K562 (cell line): ENCODE measurements around the gene FOCAD. TPM values are rescaled to one million over a fixed set of nuclear protein-coding genes. Genes with fewer than 3 reads are reported as not detected.

Experiments
- ATAC-seq: fragments of 200-7000 bp; cut with Tn5 transposase; 3 replicates; pipeline ENCODE4 v1.9.1; 2020; ENCODE audit warnings: moderate library complexity
- BruUV-seq: library from RNA; stranded (reverse); fragments of 400-500 nt; replicated peaks from 2 replicates; lab custom pipeline; 2021; lab: Mats Ljungman, UMichigan
- CTCF ChIA-PET: fragments of 300-600 bp; formaldehyde crosslinking; extraction: SDS; loops from one replicate; lab custom pipeline; 2021; ENCODE audit warnings: low intra/inter-chr PET ratio; lab: Yijun Ruan, JAX
- POLR2A ChIA-PET: fragments of 300-600, 350-650 bp; sonication (Branson Sonifier 250); formaldehyde crosslinking; extraction: SDS; loops from one replicate; lab custom pipeline; 2021; ENCODE audit warnings: antibody characterized with exemption, inconsistent platforms; lab: Yijun Ruan, JAX
- DNase-seq, 4 experiments: peaks; one replicate each; pipeline versions ENCODE4 v3.0.0 to v3.0.0-alpha.2; 2011 to 2018; ENCODE audit warnings: low spot score in 3 of 4, mixed read lengths in 3 of 4; ENCODE audit errors: extremely low read depth in 1 of 4
- FAIRE-seq: peaks from 2 replicates; lab custom pipeline; 2011; peaks lifted over from hg19 to GRCh38; lab: Jason Lieb, UNC
- H2AFZ ChIP-seq: 2 replicates; pipeline ENCODE4 v1.6.0; 2011; ENCODE audit warnings: low read depth, low read length, control low read depth, inconsistent platforms
- H3K27ac ChIP-seq: fragments of 200-600 bp; 3 replicates; pipeline ENCODE4 v1.8.0; 2011; ENCODE audit warnings: low read depth, mild to moderate bottlenecking, control low read depth, inconsistent platforms, low read length, moderate library complexity, mixed read lengths; ENCODE audit errors: extremely low read depth
- H3K27me3 ChIP-seq, 2 experiments: fragments of 300-600 bp in 1 of 2; 2 replicates in 1 of 2; 3 replicates in 1 of 2; pipeline versions ENCODE4 v1.6.0 to v1.8.0; 2011; ENCODE audit warnings: inconsistent platforms in 2 of 2, low read length in 2 of 2, mild to moderate bottlenecking in 1 of 2, mixed read lengths in 1 of 2, moderate library complexity in 1 of 2; ENCODE audit not compliant: control insufficient read depth in 2 of 2, insufficient read depth in 2 of 2
- H3K36me3 ChIP-seq: fragments of 300-600 bp; 3 replicates; pipeline ENCODE4 v1.8.0; 2011; ENCODE audit warnings: mild to moderate bottlenecking, low read length, inconsistent platforms; ENCODE audit not compliant: control insufficient read depth, insufficient read depth
- H3K4me1 ChIP-seq, 2 experiments: fragments of 200-600 bp in 1 of 2; replicated peaks in 1 of 2; 2 replicates in 1 of 2; 3 replicates in 1 of 2; pipeline versions ENCODE4 v1.5.1 to v1.8.0; 2011; ENCODE audit warnings: inconsistent platforms in 2 of 2, low read length in 2 of 2, mild to moderate bottlenecking in 1 of 2, mixed read lengths in 1 of 2, moderate library complexity in 1 of 2; ENCODE audit not compliant: control insufficient read depth in 2 of 2, insufficient read depth in 2 of 2
- H3K4me2 ChIP-seq: 2 replicates; pipeline ENCODE4 v1.6.1; 2011; ENCODE audit warnings: low read length, control low read depth, inconsistent platforms, mixed read lengths; ENCODE audit not compliant: insufficient read depth
- H3K4me3 ChIP-seq: fragments of 200-600 bp; sonication (generic), shearing (Covaris generic); 2 replicates; pipeline ENCODE4 v1.5.1; 2016; ENCODE audit warnings: control low read depth, inconsistent platforms
- H3K79me2 ChIP-seq: fragments of 200-600 bp; 3 replicates; pipeline ENCODE4 v1.8.0; 2011; ENCODE audit warnings: low read length, inconsistent platforms; ENCODE audit not compliant: control insufficient read depth, insufficient read depth
- H3K9ac ChIP-seq, 2 experiments: 2 replicates each; pipeline versions ENCODE4 v1.6.0 to v1.6.1; 2011; ENCODE audit warnings: low read depth in 2 of 2, low read length in 2 of 2, control low read depth in 1 of 2, inconsistent platforms in 1 of 2, mild to moderate bottlenecking in 1 of 2, mixed read lengths in 1 of 2; ENCODE audit not compliant: insufficient read depth in 1 of 2
- H3K9me1 ChIP-seq: one replicate; pipeline ENCODE4 v1.6.0; 2011; ENCODE audit warnings: inconsistent platforms, mild to moderate bottlenecking, low read length, moderate library complexity; ENCODE audit not compliant: control insufficient read depth, insufficient read depth
- H3K9me3 ChIP-seq: replicated peaks from 2 replicates; pipeline ENCODE4 v1.5.1; 2011; ENCODE audit warnings: low read depth, low read length, inconsistent platforms; ENCODE audit not compliant: control insufficient read depth, insufficient read depth
- H4K20me1 ChIP-seq: replicated peaks from 2 replicates; pipeline ENCODE4 v1.6.1; 2011; ENCODE audit warnings: low read length, inconsistent platforms, mixed read lengths; ENCODE audit not compliant: control insufficient read depth, insufficient read depth
- ASH1L ChIP-seq: fragments of 450-650 bp; IDR thresholded peaks from 2 replicates; pipeline ENCODE4 v1.6.1; 2018; ENCODE audit warnings: borderline replicate concordance, mild to moderate bottlenecking, low read depth; ENCODE audit not compliant: partially characterized antibody
- FUS ChIP-seq: fragments of 200-400 bp; formaldehyde crosslinking; optimal IDR thresholded peaks from 2 replicates; pipeline ENCODE3; 2017; ENCODE audit warnings: low read depth, low read length
- GABPB1 ChIP-seq: sonication (generic); formaldehyde crosslinking; IDR thresholded peaks from 2 replicates; pipeline ENCODE4 v1.8.0; 2022; ENCODE audit warnings: mild to moderate bottlenecking, missing genetic modification reagents
- MAFG ChIP-seq: fragments of 450-650 bp; conservative IDR thresholded peaks from 2 replicates; pipeline ENCODE4 v1.6.1; 2016; ENCODE audit warnings: missing genetic modification characterization, missing compliant biosample characterization
- MTA2 ChIP-seq: fragments of 450-650 bp; IDR thresholded peaks from 2 replicates; pipeline ENCODE4 v1.6.1; 2016; ENCODE audit warnings: low read depth
- NFIX ChIP-seq: fragments of 250-450 bp; sonication (Bioruptor Pico); IDR thresholded peaks from 2 replicates; pipeline ENCODE4 v1.4.0; 2020; ENCODE audit warnings: low read depth, mild to moderate bottlenecking, moderate library complexity
- PCBP2 ChIP-seq: fragments of 200-400 bp; formaldehyde crosslinking; IDR thresholded peaks from 2 replicates; pipeline ENCODE4 v1.6.1; 2018; ENCODE audit warnings: low read length, low read depth, mild to moderate bottlenecking, moderate library complexity; ENCODE audit not compliant: poor library complexity, severe bottlenecking
- POLR3A ChIP-seq: IDR thresholded peaks from 2 replicates; pipeline ENCODE4 v1.6.1; 2011; ENCODE audit warnings: borderline replicate concordance, mild to moderate bottlenecking, moderate library complexity; ENCODE audit not compliant: insufficient read length, insufficient read depth; ENCODE audit errors: extremely low read depth
- RB1 ChIP-seq: fragments of 450-650 bp; IDR thresholded peaks from 2 replicates; pipeline ENCODE4 v1.6.1; 2017; ENCODE audit warnings: low read depth, mild to moderate bottlenecking
- RBM15 ChIP-seq: fragments of 200-400 bp; formaldehyde crosslinking; IDR thresholded peaks from 2 replicates; pipeline ENCODE4 v1.6.1; 2018; ENCODE audit warnings: mild to moderate bottlenecking, low read length, moderate library complexity; ENCODE audit not compliant: insufficient read depth
- ZNF347 ChIP-seq: fragments of 450-650 bp; formaldehyde crosslinking; IDR thresholded peaks from 2 replicates; pipeline ENCODE4 v1.4.0; 2020; ENCODE audit warnings: low read depth, mild to moderate bottlenecking, moderate library complexity
- WGBS: fragments of 100-300 bp; shearing (Covaris generic); methylation state at CpG from one replicate; pipeline ENCODE4 v1.1.6; 2016; ENCODE audit warnings: low coverage, mixed read lengths; ENCODE audit not compliant: insufficient coverage; ENCODE audit errors: missing lambda C conversion rate; 5-methylcytosine and 5-hydroxymethylcytosine counted together
- in situ Hi-C: fragments of 300-500 bp; cut with MboI; formaldehyde crosslinking; loops from 4 replicates; pipeline ENCODE4 v1.15.0; 2018; ENCODE audit warnings: inconsistent platforms, mixed read lengths
- intact Hi-C: fragments of 100-400 bp; cut with micrococcal nuclease; formaldehyde crosslinking; loops from 2 replicates; pipeline ENCODE4 v1.14.2; 2022
- polyA plus RNA-seq, 8 experiments: library from polyadenylated mRNA; depleted of rRNA in 4 of 8; stranded (reverse) in 5 of 8; unstranded in 3 of 8; fragments of >200 nt; fragmentation: Nextera tagmentation in 2 of 8; fragmentation: Illumina TruSeq in 1 of 8; extraction: Ambion mirVana in 2 of 8; extraction: Trizol in 1 of 8; gene quantifications; 2 replicates each; pipeline versions ENCODE4 v1.2.1 to v1.2.3, GENCODE V29; 2011 to 2014; ENCODE audit warnings: inconsistent platforms in 1 of 8, missing spikeins in 1 of 8
- total RNA-seq, 7 experiments: library from RNA; depleted of rRNA in 6 of 7; stranded (reverse); fragments of >200 nt in 6 of 7; fragmentation: Illumina TruSeq in 2 of 7; extraction: Trizol in 2 of 7; gene quantifications; 2 replicates each; pipeline versions ENCODE4 v1.2.1 to v1.2.3, GENCODE V29; 2011 to 2021; ENCODE audit warnings: low replicate concordance in 1 of 7
- TF ChIP-seq, protein P1 (sequence below): fragments of 250-450 bp; sonication (Bioruptor Pico); IDR thresholded peaks from 2 replicates; pipeline ENCODE4 v1.4.0; 2020; ENCODE audit warnings: mild to moderate bottlenecking, moderate library complexity, borderline replicate concordance
- TF ChIP-seq, protein P2 (sequence below): fragments of 150-350 bp; conservative IDR thresholded peaks from 2 replicates; pipeline ENCODE4 v1.6.1; 2014; ENCODE audit warnings: low read length
- TF ChIP-seq, protein P3 (sequence below): fragments of 450-650 bp; IDR thresholded peaks from 2 replicates; pipeline ENCODE4 v1.6.1; 2016; ENCODE audit warnings: borderline replicate concordance

FOCAD gene
- total and polyA plus RNA-seq, 9 of the 15 experiments (the other 6 are each of a cell fraction or from before 2014, with no cell fraction given) = 0.13 to 2.4 (median 1.6) TPM

DNA sequence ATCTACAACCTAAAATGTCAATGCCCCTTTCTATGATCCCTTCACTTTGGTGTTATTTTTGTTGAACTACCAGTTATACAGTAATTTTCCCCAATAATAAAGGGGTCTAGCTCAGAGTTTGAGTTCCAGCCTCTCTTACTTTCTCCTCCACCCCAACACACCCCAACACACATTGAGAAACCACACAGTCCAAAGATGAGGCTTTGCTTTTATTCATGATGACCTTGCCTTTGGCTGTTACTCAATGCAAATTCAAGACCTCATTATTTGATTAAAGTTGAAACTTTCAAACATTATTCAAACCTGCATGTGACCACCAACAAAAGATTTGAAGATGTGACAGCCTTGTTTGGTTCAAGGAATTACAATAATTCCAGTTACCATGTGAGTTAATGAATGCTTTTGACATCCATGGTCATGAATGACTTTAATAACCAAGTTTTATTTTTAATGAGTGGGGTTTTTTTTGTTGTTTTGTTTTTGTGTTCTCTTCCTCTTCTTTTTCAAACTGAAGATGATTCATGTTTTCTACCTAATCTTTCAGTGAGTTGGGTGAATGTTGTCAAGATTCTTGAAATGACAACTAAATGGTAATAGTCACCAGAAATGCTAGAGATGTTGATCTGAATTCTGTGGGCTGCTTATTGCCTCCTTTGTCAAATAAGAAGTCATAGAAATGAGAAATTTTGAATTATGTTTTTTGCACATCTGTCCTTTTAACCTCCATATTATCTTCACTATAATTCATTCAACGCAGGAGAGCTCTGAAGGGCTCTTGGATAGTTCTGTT is 241.4 kb downstream of the FOCAD start:
- intact Hi-C loops = no loop called here
- Histone ChIP-seq H3K36me3 (no peaks in the 10 kb centered on the region), H3K27ac (no peak overlapping the region), H3K4me1 (no peaks in the 10 kb centered on the region), H3K4me3 (no peak overlapping the region), H2AFZ (no peak overlapping the region), H3K79me2 (no peaks in the 10 kb centered on the region), H3K27me3 (no peaks in the 10 kb centered on the region), H4K20me1 (no peaks in the 10 kb centered on the region), H3K4me2 (no peak overlapping the region), H3K9me1 (no peaks in the 10 kb centered on the region), H3K9ac (no peak overlapping the region), H3K9me3 (no peaks in the 10 kb centered on the region)
- TF ChIP-seq, protein P1, sequence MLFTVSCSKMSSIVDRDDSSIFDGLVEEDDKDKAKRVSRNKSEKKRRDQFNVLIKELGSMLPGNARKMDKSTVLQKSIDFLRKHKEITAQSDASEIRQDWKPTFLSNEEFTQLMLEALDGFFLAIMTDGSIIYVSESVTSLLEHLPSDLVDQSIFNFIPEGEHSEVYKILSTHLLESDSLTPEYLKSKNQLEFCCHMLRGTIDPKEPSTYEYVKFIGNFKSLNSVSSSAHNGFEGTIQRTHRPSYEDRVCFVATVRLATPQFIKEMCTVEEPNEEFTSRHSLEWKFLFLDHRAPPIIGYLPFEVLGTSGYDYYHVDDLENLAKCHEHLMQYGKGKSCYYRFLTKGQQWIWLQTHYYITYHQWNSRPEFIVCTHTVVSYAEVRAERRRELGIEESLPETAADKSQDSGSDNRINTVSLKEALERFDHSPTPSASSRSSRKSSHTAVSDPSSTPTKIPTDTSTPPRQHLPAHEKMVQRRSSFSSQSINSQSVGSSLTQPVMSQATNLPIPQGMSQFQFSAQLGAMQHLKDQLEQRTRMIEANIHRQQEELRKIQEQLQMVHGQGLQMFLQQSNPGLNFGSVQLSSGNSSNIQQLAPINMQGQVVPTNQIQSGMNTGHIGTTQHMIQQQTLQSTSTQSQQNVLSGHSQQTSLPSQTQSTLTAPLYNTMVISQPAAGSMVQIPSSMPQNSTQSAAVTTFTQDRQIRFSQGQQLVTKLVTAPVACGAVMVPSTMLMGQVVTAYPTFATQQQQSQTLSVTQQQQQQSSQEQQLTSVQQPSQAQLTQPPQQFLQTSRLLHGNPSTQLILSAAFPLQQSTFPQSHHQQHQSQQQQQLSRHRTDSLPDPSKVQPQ (CRISPR knock-in tag) = no peak
- TF ChIP-seq RB1 (no peak), NFIX (CRISPR knock-in tag) (no peak), PCBP2 (no peak), ASH1L (no peak), POLR3A (no peak), RBM15 (no peak), MTA2 (no peak), GABPB1 (no peak), FUS (no peak), MAFG (tag) (no peak), ZNF347 (CRISPR knock-in tag) (no peak)
- TF ChIP-seq, protein P2, sequence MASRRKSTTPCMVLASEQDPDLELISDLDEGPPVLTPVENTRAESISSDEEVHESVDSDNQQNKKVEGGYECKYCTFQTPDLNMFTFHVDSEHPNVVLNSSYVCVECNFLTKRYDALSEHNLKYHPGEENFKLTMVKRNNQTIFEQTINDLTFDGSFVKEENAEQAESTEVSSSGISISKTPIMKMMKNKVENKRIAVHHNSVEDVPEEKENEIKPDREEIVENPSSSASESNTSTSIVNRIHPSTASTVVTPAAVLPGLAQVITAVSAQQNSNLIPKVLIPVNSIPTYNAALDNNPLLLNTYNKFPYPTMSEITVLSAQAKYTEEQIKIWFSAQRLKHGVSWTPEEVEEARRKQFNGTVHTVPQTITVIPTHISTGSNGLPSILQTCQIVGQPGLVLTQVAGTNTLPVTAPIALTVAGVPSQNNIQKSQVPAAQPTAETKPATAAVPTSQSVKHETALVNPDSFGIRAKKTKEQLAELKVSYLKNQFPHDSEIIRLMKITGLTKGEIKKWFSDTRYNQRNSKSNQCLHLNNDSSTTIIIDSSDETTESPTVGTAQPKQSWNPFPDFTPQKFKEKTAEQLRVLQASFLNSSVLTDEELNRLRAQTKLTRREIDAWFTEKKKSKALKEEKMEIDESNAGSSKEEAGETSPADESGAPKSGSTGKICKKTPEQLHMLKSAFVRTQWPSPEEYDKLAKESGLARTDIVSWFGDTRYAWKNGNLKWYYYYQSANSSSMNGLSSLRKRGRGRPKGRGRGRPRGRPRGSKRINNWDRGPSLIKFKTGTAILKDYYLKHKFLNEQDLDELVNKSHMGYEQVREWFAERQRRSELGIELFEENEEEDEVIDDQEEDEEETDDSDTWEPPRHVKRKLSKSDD = no peak
- TF ChIP-seq, protein P3, sequence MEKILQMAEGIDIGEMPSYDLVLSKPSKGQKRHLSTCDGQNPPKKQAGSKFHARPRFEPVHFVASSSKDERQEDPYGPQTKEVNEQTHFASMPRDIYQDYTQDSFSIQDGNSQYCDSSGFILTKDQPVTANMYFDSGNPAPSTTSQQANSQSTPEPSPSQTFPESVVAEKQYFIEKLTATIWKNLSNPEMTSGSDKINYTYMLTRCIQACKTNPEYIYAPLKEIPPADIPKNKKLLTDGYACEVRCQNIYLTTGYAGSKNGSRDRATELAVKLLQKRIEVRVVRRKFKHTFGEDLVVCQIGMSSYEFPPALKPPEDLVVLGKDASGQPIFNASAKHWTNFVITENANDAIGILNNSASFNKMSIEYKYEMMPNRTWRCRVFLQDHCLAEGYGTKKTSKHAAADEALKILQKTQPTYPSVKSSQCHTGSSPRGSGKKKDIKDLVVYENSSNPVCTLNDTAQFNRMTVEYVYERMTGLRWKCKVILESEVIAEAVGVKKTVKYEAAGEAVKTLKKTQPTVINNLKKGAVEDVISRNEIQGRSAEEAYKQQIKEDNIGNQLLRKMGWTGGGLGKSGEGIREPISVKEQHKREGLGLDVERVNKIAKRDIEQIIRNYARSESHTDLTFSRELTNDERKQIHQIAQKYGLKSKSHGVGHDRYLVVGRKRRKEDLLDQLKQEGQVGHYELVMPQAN = no peak
- in situ Hi-C loops = no loop called here
- no peak for FAIRE-seq
- no peak for DNase-seq
- no peak for ATAC-seq
- no TSS peak for BruUV-seq
- ChIA-PET POLR2A (no interaction called here), CTCF (no interaction called here)
- WGBS = no CpG with 5 or more reads among the region's 1 CpG
